HG02938 (cell line): ENCODE data around the gene MITF.

Experiments used
- ATAC-seq: cut with Tn5 transposase; IDR thresholded peaks from one replicate; pipeline ENCODE4 v1.9.1; 2021; ENCODE audit warnings: mild to moderate bottlenecking, moderate library complexity; ENCODE audit not compliant: unreplicated experiment

The MITF gene

GRCh38 chr3:69866988-69867720, 127.9 kb downstream of the MITF start:
- ATAC-seq: no peak

- ATAC-seq: no peak
Observed at GRCh38 chr3:69867941-69868505, 128.8 kb downstream of the MITF start.

GRCh38 chr3:69868841-69869420, 129.7 kb downstream of the MITF start:
- ATAC-seq: no peak

GRCh38 chr3:69869643-69870042, 130.4 kb downstream of the MITF start:
- no peak for ATAC-seq

- ATAC-seq: no peak
Observed at GRCh38 chr3:69871251-69871650, 132.0 kb downstream of the MITF start.

GRCh38 chr3:69871868-69872267, 132.6 kb downstream of the MITF start:
- ATAC-seq: no peak

- ATAC-seq: no peak
Observed at GRCh38 chr3:69872783-69873378, 133.6 kb downstream of the MITF start.

GRCh38 chr3:69876073-69876472, 136.8 kb downstream of the MITF start:
- ATAC-seq: no peak

GRCh38 chr3:69878254-69878653, 139.0 kb downstream of the MITF start:
- no peak for ATAC-seq

GRCh38 chr3:69879051-69879450, 139.8 kb downstream of the MITF start:
- ATAC-seq: no peak

GRCh38 chr3:69880069-69880640, 140.9 kb downstream of the MITF start:
- ATAC-seq: no peak

- ATAC-seq: no peak
Observed at GRCh38 chr3:69881051-69881450, 141.8 kb downstream of the MITF start.

GRCh38 chr3:69881756-69882428, 142.6 kb downstream of the MITF start:
- no peak for ATAC-seq

GRCh38 chr3:69882560-69882959, 143.3 kb downstream of the MITF start:
- no peak for ATAC-seq

GRCh38 chr3:69888040-69888942, 149.0 kb downstream of the MITF start:
- ATAC-seq: no peak

GRCh38 chr3:69888943-69889315, 149.7 kb downstream of the MITF start:
- no peak for ATAC-seq

- ATAC-seq: no peak
Observed at GRCh38 chr3:69890084-69890483, 150.8 kb downstream of the MITF start.

- ATAC-seq: no peak
Observed at GRCh38 chr3:69890691-69891090, 151.4 kb downstream of the MITF start.

GRCh38 chr3:69892706-69893105, 153.4 kb downstream of the MITF start:
- no peak for ATAC-seq

- ATAC-seq: no peak
Observed at GRCh38 chr3:69893274-69893673, 154.0 kb downstream of the MITF start.
